GM21526 (cell line): ENCODE data around the gene ALDH3A2.

ENCODE experiments used
- ATAC-seq: cut with Tn5 transposase; IDR thresholded peaks from one replicate; pipeline ENCODE4 v1.9.1; 2021; ENCODE audit warnings: moderate library complexity; ENCODE audit not compliant: unreplicated experiment, low FRiP score

Gene ALDH3A2

DNA sequence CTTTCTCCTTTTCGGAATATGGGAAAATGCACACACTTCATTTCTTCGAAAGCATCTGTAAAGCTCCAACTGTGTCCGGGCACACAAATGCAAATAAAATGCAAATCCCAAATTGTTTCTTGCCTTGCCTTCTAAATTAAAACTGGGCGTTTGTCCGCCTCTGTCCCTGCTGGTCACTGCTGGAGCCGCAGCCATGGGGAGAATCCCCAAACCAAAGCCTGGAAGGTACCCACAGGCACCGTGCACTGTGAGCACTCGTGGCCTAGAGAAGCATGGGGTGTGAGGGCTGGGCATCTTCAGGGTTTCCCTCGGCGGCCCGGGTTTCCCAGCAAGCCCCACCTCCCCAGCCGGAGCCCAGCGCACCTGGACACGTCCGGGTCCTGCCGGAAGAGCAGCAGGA, 64.9 kb downstream of the ALDH3A2 start:
- no peak for ATAC-seq

DNA sequence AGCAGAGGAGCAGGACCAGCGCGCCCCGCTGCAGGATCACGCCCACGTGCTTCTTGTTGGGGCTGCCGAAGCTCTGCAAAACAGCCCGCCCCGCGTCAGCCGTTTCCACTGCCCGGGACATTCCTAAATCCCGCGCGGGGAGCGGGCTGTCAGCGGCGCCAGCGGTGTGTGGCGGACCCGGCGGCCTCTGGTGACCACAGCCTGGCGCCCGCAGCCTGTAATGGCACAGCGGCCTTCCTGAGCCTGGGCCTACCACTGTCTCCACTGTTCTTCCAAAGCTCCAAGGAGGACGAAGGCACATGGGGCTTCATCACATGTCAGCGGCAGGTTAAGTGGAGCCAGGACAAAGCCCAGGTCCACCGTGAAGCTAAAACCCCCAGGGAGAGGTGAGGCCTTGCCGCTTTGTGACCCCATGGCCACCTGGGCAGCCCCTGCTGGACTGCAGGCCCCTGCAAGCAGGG, 65.4 kb downstream of the ALDH3A2 start:
- no peak for ATAC-seq

DNA sequence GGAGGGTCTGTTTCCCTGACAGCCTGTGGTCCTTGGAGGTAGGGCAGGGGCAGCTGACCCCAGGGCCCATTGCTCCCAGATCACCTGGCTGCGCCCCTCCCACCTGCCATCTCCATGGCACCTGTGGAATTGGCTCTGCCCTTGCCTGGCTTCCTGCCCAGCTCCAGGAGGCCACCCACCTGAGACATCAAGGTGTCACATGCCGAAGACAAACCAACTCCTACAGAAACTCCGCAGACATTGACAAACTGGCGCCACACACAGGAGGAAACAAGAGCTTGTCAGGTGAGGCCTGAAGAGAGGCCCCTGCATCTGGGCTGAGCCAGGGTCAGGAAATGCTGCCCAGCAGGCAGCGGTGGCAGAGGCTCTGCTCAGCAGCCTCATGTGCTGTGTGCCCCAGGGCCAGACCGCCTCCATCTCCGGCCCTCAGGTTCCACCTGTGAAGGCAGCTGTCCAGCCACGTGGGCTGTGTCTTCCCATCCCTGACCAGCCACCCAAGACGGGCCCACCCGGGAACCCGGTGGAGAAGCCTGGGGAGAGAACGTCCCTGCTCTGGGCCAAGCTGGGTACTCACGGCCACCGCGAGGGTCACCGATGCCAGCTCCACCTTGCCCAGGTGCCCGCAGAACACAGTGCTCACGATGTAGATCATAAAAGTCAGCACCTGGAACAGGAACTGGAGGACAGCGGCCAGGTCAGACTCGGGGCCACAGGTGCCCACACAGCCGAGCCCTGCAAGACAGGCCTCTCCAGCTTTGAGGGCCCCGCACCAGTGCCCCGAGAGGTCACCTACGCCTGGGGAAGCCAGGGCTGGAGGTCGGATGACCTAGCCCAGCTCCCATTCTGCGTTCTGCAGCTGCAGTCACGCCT, 66.2 kb downstream of the ALDH3A2 start:
- no peak for ATAC-seq

DNA sequence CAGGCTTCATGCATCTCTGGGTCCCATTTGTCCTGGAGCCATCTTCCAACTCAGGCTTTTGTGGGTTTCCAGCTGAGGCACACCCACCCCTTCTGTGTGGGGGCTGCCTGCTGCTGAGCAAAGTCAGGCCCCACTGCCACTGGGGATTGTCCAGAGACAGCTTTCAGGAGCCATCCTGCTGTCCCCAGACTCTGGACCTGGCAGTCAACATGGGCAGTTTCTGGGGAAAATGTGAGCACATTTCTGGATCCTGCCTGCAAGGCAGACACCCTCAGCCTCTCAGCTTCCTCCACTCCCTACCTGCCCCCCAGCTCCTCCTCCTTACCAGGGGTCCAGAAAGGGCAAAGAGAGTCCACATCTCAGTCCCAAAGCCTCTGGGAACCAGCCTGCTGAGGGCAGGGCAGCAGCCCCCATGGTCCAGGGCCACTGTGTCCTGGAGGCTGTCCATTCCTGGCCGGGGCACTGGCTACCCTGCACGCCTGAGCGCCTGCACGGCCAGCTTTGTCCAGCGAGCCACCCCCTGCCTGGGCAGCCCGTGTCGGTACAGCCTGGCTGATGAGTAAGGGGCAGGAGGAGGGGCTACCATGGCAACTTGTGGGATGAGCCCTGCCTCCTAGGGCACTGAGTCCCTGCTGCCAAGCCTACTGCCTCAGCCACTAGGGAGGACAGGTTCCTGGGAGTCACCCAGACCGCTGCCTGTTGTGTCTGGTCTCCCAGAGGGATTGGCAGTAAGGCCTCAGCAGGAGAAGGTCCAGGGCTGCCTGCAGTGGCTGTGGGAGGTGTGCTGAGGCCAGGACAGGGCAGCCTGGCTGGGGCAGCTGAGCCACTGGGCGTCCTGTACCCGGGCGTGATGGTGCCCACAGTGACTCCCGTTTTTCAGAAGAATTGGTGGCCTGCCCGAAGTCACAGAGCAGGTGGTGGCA, 67.8 kb downstream of the ALDH3A2 start, which contains the start of gene SLC47A2:
TSS of gene SLC47A2 (minus strand) at position 477 of the 923 bp plus-strand sequence. CDS start at position 448, 29 bp downstream.
- no peak for ATAC-seq

DNA sequence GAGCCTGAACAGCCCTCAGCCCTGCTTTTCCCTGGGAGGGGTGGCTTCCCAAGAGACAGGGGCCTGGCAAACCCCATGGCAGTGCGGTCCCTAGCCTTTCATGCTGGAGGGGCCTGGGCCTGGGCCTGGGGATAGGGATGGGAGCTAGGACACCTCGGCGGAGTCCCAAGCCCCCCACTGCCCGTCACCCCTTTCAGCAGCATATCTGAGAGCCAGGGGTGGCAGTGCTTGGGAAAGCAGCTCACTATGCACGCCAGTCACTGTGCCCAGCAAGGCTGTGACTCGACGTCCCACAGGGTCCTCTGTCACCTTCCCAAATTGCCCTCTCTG, 68.4 kb downstream of the ALDH3A2 start:
- ATAC-seq, result no peak

DNA sequence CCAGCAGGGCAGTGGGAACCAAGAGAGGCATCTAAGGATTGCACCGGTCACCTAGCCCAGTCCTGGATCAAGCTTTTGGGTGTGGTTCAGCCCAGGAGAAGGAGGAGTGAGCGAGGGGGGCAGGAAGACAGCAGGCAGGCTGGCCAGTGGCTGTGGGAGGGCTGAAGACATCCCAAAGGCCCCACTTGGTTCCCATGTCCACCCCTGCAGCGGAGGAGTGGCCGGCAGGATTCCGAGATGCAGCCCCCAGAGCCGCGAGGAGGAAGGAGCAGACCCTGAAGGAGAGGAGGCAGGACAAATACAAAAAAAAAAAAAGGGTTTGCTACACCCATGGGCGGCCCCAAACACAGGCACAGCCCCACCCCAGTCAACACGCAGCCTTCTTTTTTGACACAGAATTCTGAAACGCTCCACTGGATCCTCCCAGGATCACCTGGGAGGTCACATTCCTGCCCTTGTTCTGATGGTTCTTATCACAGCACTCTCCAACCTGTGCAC, 68.9 kb downstream of the ALDH3A2 start:
- no peak for ATAC-seq

DNA sequence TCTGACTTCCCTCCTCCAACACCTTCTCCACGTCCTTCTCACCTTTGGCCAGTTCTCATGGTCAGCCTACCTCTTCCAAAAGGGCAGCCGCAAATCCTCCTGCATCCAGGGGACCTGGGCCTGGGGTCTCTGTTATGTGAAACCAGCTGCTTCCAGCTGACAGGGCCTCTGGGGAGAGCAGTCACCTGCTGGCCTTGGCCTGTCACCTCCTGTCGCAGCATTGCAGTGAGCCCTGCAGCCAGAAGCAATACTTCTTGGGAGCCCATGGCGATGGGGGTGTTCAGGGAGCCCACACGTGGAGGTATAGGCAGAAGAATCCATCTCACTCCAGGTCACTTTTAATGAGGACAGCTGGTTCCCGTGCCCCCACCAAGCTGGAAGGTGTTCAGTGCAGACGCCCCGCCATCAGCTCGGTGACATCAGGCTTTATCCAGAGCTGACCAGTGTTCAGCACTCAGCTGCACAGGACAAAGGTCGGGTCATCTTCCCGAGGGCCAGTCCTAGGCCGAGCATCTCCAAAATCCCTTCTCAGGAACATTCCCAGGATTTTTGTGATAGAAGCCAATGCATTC, 69.6 kb downstream of the ALDH3A2 start:
- ATAC-seq, result no peak

DNA sequence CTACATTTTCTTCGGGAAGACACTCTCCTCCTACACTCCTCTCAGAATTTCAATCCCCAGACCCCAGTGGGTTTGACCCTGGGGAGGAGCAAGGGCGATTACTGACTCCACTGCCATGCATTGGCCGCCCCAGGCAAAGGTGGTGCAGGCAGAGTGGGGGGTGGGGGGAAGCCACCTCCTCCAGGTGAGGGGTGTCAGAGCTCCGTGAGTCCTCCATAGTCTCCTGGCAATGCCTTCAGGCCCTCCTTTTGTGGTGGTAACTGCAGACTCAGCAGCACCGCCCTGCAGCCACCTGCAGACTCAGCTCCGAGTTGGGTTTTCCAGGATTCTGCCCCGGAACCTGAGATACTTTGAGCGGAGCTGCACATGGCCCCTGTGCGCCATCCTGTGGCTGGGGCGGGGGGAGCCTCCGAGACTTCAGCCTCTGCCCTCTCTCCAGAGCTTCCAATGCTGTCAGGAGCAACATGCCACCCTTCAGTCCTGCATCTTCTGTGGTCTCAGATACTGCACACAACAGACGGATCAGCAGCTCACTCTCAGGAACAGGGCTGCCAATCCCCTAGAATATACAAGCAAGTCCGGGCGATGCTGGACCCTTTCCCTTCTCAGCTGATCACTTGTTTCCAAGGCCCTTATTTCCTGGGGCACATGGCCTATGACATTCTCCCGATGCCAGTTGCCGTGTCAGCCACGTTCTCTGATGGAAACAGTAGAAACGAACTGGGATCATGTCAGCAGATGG, 70.2 kb downstream of the ALDH3A2 start:
- ATAC-seq, result no peak

DNA sequence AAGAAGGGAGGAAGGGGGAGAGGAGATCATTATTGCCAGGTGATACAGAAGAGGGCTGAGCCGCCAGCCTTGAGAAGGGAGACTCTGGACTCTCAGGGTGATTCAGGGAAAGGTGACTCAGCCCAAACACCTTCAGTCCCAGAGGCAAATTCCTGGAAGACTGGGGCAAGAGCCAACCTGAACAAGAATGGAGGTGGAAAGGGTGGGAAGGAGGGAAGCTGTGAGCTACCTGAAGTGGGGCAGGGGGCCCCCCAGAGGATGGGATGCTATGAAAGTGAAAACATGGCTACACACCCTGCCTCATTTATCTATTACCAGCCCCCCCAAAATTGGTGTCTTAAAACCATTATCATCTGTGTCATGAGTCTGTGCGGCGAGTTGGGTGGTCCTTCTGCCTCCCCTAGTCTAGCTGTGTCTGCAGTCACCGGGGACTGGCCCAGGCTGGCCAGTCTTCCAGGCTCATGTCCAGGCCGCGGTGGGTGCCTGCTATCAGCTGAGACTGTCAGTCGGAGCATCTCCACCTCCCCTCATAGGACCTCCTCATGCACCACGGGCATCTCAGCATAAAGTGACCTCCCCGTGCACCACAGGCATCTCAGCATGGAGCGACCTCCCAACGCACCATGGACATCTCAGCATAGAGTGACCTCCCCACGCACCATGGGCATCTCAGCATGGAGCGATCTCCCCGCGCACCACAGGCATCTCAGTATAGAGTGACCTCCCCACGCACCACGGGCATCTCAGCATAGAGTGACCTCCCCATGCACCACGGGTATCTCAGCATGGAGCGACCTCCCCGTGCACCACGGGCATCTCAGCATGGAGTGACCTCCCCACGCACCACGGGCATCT, 71.0 kb downstream of the ALDH3A2 start:
- ATAC-seq, result no peak

DNA sequence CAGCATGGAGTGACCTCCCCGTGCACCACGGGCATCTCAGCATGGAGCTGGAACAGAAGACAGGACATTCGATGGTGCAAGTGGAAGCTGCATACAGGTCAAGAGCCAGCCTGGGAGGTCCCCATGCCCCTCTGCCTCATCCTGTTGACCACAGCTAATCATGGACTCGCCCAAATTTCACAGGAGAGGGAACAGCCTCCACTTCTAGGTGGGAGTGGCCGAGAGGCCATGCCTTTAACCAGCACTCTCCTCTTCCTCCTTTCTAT, 71.6 kb downstream of the ALDH3A2 start:
- ATAC-seq, result no peak

DNA sequence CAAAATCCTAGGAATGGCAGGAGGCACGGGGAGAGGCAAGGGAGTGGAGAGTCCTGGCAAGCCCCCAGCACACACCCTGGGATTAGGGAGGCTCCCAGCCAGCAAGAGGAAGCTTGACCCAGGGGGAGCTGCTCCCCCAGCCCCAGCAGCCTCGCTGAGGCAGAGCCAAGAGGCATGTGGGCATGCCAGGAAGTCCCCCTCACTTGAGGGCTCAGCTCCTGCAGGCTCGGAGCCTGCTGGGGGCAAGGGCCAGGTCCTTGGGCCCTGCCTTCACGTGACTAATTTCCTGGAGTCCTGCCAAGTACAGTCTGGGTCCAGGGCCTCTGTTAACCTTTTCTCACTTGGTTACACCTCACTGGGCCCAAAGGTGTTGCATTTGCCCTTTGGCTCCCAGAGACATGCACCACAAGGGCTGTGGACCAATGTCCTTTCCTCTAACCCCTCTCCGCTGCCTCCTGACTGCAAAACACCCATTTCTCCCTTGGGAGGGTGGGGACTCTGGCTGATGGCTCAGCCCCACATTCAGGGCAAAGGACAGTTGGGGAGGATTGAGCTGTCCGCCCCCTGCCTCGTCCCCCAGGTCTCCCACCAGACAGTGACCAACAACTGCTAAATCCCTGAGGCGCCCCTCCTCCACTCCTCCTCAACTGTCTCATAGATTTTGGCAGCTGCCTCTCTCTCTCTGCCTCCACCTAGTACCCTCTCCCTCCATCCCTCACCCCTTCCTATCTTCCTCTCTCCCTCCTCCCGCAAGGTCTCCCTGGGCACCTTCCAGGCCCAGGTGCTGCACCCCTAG, 72.3 kb downstream of the ALDH3A2 start:
- ATAC-seq, result no peak

DNA sequence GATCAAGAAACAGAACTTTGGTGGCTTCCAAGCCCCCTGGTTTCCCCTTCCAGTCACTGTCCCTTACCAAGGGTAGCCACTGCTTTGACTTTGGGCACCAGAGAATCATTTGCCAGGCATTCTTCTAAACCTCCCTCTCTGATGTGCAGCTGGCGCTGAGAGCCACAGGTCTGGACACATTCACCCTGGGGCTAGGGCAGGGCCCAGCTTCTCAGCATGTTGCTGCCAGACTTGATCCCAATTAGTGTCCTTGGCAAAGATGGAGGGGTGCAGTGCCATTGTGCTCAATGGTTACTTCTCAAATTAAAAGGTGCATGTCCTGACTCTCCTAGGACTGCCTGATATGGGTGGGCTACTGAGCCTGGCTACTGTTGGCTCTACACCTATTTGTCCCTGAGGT, 75.4 kb downstream of the ALDH3A2 start:
- ATAC-seq, result no peak

DNA sequence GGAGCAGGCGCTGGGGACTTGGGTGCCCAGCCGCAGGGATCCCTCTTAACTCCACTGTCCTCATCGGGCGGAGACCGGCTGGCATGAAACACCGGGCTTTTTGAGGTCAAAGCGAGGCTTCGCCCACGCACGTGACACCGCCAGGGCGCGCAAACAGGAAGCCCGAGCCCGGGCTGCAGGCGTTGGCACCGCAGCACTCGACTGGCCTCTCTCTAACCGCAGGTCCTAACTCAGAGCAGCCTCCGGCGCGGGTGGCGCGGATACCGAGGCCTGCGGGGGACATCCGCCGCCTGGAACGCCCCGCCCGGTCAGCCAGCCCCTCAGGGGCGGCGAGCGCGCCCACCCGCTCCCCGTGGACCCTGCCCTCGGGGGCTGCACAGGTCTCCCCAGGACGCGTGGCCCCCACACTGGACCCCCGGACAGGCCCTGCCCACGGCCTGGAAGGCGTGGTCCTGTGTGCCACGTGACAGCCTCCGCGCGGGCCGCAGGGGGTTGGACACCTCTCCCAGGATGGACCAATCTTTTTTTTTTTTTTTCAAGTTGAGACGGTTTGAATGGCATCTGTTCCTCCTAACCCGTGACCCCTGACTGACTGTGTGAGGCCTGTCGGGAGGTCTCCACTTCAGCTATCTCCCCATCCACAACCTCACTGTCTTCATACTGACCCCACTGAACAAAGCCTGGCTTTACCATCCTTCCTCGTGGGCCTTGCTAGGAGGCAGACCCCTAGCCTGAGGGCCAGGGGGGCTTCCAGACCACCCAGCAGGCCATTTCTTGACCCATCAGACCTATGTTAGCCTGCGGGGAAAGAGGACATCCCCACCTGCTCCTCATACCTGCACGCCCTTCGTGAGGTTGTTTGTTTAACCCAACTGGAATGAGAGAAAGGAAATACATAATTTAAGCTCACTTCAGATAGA, 76.2 kb downstream of the ALDH3A2 start:
- no peak for ATAC-seq

DNA sequence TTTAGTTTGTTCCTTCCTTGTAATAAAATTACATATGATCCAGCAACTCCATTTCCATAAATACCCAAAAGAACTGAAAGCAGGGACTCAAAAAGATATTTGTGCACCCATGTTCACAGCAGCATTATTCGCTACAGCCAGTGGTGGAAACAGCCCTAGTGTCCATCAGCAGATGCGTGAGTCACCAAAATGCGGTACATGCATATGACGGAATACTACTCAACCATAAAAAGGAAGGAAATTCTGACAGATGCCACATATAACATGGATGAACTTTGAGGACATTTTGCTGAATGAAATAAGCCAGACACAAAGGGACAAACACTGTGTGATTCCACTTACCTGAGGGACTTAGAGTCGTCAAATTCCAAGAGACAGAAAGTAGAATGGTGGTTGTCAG, 76.9 kb downstream of the ALDH3A2 start:
- ATAC-seq, result no peak

DNA sequence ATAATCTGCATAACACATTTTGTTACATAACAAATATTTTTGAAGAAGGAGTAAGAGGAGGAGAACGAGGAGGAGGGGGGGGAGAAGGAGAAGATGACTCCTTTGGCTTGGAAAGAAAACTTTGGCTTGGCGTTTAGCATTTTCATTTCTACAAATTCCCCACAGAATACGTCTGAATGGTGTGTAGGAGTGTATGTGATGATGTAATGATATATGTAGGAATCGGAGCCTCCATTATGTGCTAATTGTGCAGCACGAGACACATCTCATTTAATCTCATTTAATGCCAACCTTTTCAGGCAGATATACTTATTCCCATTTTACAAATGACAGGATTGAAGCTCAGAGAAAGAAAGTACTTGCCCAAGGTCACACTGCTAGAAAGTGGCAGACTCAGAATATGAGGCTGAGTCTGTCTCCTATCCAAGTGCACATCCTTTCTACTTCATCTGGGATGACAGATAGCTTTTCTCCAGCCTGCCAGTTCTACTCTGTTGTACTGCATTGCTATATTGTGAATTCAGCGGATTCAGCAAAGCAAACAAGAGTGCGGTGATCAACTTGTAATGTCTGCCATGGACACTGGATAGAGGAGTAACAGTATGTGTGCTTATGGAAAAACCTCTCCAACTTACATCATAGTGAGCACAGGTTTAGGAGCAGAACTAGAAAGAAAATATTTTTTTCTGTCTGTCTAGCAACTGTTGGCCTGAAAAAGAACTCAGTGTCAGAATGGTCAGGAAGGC, 78.3 kb downstream of the ALDH3A2 start:
- ATAC-seq, result no peak
